NOMO-1 (cell line): ENCODE results near the gene DYNLT2.

Source experiments
- DNase-seq, 2 experiments: peaks; one replicate each; lab custom pipeline; 2025; ENCODE audit not compliant: unreplicated experiment in 2 of 2; lab: John Stamatoyannopoulos, UW

The DYNLT2 gene

DNA sequence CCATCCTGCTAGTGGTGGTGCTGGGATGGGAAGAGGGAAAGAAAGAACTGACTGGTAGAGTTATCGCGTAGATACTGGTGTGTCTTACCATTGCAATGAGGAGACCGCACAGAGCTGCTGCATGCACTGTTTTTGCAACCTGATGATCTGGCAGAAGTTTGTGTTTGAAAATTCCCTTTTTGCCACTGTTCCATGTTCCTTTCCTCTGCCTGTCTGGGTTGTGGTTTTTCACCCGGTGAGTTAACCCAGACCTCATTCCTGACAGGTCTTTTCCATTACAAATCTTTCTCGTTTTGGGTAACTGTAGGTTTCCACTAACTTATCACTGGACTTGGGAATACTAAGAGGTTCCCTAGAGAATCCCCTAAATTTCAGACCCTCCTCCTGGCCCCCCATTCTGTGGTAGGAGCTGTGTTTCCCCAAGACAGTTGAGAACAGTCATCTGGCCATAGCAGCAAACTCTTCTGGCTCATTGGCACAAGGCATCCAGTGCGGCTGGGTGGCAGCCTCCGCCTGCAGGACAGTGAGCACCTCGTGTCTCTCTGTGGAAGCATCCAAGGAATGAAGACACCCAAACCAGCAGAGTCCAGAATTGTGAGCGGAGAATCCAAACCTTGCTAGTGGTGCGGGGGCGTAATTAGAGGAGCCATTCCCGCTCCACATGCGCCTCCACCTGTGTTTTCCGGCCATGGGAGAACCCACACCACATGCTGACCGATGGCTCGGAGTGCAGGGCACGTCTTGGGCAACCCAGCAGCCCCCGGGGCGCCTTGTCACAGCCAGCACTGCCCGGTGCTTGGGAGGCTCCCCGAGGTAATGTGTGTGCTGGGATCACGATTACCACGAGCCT lies 32.8 kb upstream of the DYNLT2 start:
- DNase-seq, result no peak

DNA sequence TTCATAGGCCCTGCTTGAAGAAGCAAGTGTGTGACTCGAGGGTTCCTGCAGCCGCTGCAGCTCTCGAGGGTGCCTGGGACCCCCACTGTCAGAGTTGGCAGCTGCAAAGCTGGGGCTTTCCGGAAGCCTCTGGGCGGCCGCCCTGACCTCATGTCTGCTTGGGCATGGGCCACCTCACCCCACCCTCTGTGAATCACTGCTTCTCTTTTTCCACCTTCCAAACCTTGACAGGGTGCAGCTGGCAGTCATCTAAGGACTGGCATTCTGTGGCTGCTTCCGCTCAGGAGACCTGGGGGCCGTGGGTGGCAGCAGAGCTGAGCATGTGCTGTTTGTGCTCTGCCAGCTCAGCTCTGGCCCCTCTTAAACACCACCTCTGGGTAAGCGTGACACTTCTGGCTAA lies 32.0 kb upstream of the DYNLT2 start:
- DNase-seq, result no peak

DNA sequence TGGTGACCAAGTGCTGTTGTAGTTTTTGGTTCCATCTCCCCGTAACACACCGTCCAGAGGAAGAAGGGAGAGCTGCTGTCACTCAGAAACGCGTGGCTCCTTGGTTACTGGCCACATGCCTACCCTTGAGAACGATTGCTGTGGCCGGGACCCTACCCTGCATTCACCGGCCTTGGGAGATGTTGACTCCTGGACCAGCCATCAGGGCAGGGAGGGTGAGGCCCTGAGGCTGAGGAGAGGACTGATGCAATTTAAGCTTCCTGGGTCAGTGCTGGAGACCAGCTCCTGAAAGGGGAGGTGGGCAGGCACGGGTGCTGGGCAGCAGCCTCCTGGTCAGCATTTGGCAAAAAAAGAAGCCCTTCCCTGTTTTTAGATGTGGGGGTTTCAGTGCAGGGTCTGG lies 31.6 kb upstream of the DYNLT2 start:
- no peak for DNase-seq

DNA sequence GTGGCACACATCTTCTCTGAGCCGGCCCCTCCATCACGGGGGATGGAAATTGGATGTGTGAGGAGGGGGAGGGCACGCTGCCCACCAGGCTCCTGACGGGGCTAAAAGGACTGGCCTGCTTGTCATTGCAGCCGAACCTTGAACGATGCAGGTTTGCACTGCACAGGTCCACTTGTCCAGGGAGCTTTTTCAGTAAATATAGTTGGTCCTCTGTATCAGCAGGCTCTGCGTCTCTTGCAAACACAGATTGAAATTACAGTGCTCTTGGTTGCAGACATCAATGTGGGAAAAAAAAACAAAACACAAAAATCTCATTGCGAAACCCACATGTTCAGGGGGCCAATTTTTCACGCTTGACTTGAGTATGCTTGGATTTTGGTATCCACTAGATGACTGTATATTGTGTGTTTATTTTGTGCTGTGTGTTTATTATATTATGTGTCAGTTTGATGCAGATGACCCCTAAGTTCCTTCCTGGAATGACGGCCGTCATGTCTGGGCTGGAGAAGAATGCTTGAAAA lies 29.3 kb upstream of the DYNLT2 start:
- no peak for DNase-seq

DNA sequence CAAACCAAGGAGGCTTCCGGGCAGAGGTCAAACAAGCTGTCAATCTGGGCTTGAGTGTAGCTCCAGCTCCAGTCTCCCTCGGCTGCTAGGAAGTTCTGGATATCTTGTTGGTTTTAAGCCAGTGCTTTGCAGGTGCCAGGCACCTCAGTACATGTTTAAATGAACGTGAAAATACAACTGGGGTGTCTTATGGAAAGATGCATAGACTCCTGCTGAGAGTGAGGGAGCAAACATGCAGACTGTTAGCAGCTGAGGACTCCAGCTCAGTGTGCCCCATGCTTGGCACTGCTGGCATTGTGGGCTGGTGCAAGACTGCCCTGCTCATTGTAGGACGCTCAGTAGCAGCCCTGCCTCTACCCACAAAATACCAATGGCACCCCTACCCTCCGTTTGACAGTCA lies 28.5 kb upstream of the DYNLT2 start:
- DNase-seq, result no peak

DNA sequence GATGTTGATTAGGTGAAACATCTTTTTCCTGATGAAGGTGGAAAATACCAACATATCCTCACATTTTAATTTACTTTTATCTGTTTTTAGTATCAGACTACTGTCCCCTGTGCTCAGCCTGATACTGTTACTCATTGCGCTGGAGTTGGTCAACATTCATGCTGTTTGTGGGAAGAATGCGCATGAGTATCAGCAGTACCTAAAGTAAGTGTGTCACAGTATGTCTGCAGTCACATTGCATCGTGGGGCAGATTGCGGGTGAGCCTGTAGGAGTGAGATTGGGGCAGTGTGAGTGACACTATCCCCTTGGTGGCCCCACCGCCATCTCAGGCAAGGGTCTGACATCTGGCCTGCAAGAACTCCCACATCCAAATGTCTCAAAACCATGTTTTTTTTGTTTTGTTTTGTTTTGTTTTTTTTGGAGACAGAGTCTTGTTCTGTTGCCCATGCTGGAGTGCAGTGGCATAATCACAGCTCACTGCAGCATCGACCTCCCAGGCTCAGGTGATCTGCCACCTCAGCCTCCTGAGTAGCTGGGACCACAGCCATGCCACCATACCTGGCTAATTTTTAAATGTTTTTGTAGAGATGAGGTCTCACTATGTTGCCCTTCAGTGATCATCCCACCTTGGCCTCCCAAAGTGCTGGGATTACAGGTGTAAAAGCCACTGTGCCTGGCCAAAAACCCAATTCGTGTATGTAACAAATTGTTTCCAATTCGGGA lies 27.9 kb upstream of the DYNLT2 start:
- no peak for DNase-seq

DNA sequence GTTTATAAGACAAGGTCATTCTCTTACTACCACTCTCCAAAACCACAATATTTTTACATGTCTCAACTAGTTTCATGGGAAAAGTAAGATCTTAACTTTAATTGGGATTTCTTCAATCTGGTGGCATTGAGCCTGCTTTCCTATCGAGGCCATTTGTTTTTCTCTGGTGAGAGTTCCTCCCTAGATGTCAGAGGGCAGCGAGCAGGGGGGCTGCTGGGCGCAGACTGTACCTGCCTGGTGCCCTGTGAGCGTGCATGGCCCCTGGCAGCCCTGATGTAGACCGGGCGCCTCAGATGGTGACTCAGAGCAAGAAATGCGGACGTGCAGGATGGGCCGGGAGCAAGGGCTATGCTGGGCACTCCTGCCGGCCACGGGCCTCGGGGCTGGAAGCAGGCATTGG lies 27.3 kb upstream of the DYNLT2 start:
- no peak for DNase-seq

DNA sequence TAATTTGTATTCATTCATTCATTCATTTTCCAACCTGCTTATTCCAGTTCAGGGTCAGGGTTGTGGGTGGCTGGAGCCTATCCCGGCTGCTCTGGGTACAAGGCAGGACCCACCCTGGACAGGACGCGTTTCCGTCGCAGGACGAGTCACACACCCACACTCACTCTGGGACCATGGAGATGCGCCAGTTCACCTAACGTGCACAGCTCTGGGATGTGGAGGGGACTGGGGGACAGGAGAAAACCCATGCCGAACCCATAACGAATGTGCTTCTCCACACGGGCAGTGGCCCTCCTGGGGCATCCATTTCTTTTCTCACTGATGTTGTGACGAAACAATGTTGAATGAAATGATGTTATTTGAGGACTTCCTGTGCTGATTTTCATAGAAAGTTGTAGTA lies 26.5 kb upstream of the DYNLT2 start:
- no peak for DNase-seq

DNA sequence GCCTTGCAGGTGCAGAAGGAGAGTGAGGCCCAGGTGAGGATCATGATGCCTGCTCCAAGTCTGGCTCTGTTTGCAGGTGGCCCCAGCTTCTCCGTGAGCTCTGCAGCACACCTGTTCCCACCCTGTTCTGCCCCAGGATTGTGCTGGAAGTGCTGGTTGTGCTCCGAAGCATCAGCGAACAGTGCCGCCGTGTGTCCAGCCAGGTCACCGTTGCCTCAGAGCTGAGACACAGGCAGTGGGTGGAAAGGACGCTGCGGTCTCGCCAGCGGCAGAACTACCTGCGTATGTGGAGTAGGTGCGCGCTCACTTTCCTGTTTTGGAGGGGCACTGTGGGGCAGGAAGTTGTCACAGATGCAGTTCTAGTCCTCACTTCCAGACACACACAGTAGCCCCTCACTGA lies 25.0 kb upstream of the DYNLT2 start:
- DNase-seq, result no peak

DNA sequence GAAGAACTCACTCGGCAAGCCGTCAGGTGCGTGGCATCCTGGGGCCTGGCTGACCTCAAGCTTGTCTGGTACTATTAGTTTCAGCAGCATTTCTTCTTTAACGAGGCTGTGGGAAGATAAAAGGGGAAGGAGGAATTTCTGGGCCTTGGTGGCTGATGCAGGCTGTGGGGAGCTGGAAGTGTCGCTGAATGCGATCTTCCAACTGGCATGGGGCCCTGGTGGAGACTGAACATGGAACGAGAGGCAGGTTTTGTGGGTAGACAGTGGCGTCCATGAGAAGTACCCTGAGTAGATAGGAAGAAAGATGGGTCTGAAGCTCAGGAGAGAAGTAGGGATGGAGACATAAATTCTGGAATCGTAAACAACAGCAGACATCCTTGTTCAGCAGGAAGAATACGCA lies 23.9 kb upstream of the DYNLT2 start:
- DNase-seq, result no peak

DNA sequence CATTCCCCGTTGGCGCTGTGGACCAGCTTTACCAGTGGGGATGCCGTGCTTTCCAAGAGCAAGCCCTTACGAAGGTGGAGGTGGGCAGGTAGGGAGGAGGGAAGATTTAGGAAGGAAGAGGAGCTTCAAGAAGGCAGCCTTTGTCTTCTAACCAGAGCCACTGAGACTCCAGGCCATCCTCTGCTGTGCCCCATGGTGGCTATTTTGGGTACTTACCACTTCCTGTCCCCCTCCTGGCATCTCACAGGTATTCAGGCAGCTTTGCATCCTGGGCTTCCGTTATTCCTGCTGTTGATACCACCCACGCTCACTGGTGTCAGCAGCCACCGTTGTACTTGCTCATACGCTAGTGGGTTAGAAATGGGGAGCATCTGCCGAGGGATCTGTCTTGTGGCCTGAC lies 23.0 kb upstream of the DYNLT2 start:
- DNase-seq, result no peak

DNA sequence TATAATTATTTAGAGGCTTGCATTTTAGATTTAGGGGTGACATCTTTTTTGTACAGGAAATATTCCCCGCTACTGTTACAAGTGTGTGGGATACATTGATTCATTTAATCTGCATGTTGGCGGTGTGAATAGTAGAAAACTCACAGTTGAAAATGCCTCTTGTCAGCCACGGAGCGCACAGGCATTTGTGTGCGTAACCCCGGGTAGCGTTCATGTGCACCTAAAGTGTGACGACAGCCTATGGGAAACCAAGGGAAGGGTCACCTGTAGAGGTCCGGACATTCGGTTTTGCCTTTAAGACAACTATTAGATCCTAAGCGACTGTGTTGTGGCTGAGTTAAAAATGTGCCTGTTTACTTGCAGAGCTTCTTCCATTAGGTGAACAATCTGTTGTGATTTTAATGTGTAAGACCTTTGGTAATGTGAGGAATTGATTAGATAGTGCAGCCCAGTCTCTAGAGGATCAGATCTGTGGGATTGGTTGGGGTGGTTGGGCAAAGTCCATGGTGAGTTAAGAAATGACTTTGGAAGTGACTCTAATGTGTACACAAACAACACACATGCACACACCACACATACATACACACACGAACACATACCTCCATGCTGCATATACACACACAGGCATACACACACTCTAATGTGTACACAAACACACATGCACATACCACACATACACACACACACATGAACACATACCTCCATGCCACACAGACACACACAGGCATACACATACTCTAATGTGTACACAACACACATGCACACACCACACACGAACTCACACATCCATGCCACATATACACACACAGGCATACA lies 15.8 kb upstream of the DYNLT2 start:
- no peak for DNase-seq

DNA sequence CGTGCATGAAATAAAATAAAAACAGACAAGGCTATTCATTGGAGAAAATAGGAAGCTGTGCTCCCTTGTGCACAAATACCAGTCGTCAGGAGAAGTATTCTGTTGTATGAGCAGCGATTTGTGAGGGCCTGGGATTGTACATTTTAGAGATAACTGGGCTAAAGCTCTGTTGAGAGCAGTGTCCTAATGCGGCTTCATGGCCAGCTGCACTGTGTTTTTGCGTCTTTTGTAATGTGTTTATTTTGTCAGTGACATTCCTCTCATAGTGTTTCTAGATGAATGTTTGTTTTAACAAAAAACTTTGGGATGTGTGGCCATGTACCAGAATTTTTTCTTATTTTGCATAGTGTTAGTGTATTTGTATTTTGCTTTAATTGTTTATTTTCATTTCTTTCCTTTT lies 14.9 kb upstream of the DYNLT2 start:
- no peak for DNase-seq

DNA sequence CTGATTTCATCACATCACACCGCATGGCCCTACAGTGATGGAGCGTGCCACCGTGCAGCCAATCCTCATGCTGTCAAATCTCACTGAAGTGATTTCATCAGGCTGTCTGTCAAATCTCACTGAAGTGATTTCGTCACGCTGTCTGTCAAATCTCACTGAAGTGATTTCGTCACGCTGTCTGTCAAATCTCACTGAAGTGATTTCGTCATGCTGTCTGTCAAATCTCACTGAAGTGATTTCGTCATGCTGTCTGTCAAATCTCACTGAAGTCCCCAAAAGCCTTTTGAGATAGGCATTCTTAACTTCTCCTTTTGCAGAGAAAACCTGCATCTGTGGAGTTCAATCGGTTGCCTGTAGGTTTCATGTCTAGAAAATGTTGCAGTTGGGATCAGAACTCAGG lies 14.4 kb upstream of the DYNLT2 start:
- DNase-seq, result peak in 1 of 2 experiments; percentile 10

DNA sequence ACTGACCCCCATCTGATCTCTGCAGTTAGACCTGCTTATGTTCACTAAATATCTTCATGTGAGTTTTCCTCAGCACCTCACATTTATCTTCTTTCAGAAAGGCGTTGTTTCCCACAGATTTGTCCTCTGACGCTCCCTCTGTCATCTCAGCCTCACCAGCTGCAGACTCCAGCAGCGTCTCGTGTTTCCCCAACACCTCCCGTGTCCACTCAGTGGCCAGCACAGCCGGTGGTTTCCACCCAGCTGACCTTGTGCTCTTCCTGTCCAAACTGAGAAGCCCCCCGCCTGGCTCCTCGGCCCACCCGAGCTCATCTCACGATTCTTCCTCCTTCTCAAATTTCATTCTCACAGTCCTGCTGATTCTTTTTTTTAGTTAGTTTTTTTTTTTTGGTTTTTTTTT lies 12.5 kb upstream of the DYNLT2 start:
- no peak for DNase-seq

DNA sequence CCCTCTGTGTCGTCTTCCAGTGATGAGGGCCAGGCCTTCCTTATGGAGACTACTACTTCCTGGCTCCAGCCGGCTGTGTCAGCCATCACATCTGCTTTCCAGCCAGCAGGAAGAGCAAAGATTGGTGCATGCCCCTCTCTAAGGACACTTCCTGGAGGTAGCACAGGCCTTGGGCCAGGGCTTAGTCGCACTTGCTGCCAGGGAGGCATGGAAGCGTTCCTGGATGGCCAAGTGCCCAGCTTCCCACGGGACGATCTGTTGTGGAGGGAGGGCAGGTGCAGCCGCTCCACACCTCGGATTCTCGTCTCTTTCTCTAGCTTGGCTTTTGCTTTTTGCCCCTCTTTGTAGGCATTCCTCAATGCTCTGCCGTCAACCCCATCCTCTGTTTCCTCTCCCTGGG lies 11.9 kb upstream of the DYNLT2 start:
- DNase-seq, result no peak

DNA sequence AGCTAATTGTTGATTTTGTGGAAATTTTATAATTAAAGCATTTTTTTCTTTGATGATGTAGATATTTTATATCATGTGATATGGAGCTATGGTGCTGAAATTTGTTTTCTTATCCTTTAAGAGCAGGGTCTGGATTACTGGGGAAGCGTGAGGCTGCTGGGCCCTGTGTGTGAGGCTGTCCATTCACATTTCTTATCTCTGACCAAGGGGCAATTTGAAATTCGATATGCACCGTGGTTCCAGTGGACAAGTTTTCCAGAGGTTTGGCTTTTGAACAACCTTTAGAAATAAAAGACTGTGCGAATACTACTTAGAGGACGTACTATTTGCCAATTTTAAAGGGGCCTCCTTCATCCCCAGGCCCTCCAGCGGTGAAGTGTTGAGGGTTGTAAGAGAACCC lies 3.8 kb upstream of the DYNLT2 start:
- no peak for DNase-seq

DNA sequence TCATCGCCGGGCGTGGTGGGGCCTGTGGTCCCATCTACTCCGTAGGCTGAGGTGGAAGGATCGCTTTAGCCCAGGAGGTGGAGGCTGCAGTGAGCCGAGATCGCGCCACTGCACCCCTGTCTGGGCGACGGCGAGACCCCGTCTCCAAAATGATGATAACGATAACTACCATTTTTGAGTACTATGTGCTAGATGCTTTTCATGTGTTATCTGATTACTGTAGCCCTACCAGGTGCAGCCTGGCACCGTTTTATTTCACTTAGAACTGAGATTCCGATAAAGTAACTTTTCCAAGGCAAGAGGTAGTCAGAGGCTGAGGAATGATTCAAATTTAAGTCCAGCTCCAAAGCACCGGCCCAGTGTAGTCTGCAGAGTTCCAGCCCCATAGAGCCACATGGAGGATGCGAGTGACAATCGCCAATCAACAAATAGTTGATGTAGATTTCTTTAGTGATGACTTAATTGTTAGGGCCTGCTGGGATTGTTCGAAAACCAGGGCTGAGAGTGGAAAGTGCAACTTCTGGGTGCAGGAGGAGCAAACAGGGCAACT lies 777 bp upstream of the DYNLT2 start:
- no peak for DNase-seq

DNA sequence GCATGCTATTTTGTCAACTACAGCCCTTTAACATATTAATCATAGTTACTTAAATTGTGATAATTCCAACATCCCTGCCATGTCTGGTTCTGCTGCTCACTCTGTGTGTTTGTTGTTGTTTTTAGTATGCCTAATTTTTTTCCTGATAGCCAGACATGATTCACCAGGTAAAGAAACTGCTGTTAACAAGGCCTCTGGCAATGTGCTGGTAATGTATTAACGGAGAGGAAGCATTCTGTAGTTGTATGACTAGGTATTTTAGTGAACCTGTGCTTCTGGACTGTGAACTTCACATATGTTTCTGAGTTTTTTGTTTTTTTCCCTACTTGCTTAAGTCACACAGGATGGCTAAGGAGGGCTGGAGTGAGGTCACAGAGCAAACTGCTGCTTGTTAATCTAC lies 4.8 kb downstream of the DYNLT2 start:
- DNase-seq, result no peak

DNA sequence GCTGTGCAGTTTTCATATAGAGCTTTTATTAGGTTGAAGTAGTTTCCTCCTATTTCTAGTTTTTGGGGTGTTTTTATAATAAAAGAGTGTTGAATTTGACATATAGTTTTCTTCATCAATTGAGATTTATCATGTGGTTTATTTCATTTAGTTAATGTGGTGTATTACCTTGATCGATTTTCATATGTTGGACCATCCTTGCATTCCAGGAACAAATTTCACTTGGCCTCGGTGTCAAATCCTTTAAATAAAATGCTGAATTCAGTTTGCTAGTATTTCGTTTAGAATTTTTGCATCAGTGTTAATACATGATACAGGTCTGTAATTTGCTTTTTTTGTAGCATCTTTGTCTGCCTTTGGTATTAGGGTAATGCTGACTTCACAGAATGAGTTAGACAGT lies 6.0 kb downstream of the DYNLT2 start:
- DNase-seq, result no peak

DNA sequence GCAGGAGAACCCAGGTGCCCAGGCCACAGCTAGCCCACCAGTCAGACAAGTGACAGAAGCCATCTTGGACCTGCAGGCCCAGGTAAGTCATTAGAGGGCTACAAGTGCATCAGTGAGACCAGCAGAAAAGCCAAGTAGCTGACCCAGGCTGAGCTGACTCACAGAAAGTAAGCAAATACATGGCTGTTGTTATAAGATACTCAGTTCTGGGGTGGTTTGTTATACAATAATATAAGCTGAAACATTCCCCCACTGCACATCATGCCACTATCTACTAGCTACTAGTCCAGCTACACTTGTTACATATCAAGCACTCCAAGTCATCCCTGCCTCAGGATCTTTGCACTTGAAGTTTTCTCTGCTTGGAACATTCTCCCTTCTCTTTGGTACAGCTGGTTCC lies 10.0 kb downstream of the DYNLT2 start:
- no peak for DNase-seq
